Measurements from ENCODE around the gene FAM20C.

The FAM20C gene

DNA sequence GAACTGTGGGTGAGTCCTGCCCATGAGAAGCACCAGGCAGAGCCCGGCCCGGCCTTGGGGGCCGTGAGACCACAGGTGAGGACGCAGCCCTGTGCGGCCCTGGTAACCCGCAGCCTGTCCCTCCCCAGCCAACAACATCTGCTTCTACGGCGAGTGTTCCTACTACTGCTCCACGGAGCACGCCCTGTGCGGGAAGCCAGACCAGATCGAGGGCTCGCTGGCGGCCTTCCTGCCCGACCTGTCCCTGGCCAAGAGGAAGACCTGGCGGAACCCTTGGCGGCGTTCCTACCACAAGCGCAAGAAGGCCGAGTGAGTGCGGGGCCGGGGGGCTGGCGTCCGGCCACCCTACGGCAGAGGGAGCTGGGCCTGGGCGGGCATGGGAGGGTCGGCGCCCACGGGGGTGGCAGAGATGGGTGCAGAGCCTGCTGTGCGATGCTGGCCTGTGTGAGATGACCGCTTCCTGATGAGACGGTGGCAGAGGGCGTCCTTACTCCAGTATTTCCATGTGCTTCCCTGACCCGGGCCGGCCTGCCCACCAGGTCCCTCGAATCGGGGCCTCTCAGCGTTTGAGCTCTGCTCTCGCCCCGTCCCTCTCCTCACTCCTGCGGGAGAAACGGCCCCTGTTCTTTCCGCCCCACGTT lies 63.5 kb downstream of the FAM20C start:
- no peaks in the 10 kb centered on the region for H3K9me3 ChIP-seq
- TF ChIP-seq, protein P1, sequence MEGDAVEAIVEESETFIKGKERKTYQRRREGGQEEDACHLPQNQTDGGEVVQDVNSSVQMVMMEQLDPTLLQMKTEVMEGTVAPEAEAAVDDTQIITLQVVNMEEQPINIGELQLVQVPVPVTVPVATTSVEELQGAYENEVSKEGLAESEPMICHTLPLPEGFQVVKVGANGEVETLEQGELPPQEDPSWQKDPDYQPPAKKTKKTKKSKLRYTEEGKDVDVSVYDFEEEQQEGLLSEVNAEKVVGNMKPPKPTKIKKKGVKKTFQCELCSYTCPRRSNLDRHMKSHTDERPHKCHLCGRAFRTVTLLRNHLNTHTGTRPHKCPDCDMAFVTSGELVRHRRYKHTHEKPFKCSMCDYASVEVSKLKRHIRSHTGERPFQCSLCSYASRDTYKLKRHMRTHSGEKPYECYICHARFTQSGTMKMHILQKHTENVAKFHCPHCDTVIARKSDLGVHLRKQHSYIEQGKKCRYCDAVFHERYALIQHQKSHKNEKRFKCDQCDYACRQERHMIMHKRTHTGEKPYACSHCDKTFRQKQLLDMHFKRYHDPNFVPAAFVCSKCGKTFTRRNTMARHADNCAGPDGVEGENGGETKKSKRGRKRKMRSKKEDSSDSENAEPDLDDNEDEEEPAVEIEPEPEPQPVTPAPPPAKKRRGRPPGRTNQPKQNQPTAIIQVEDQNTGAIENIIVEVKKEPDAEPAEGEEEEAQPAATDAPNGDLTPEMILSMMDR (IDR thresholded peaks at IDR 0.05) = no peak

GRCh38 chr7:256461-256940 lies 64.1 kb downstream of the FAM20C start:
- H3K4me1 ChIP-seq (ENCODE audit: control insufficient read depth in 1 of 2, insufficient read depth in 1 of 2, low read depth in 1 of 2, low read length in 1 of 2) = no peaks in the 10 kb centered on the region
- no peaks in the 10 kb centered on the region for H3K27me3 ChIP-seq
- no peaks in the 10 kb centered on the region for H3K36me3 ChIP-seq
- H3K4me3 ChIP-seq (ENCODE audit: low read depth in 1 of 2, low read length in 1 of 2) = no peak overlapping the region
- no peaks in the 10 kb centered on the region for H3K9me3 ChIP-seq
- TF ChIP-seq, protein P1 (IDR thresholded peaks at IDR 0.05) = no peak
- H3K27ac ChIP-seq = no peak overlapping the region

More for the DNA sequence above, 63.5 kb downstream of the FAM20C start:
- H3K36me3 ChIP-seq = no peaks in the 10 kb centered on the region
- no peak overlapping the region for H3K4me3 ChIP-seq (ENCODE audit: low read depth in 1 of 2, low read length in 1 of 2)
- H3K27ac ChIP-seq = no peak overlapping the region
- no peaks in the 10 kb centered on the region for H3K4me1 ChIP-seq (ENCODE audit: control insufficient read depth in 1 of 2, insufficient read depth in 1 of 2, low read depth in 1 of 2, low read length in 1 of 2)
- no peaks in the 10 kb centered on the region for H3K27me3 ChIP-seq

- no peaks in the 10 kb centered on the region for H3K9me3 ChIP-seq
- TF ChIP-seq, protein P1 (IDR thresholded peaks at IDR 0.05) = no peak
- H3K36me3 ChIP-seq = no peaks in the 10 kb centered on the region
- no peaks in the 10 kb centered on the region for H3K27me3 ChIP-seq
- no peak overlapping the region for H3K4me3 ChIP-seq (ENCODE audit: low read depth in 1 of 2, low read length in 1 of 2)
- no peak overlapping the region for H3K27ac ChIP-seq
- H3K4me1 ChIP-seq (ENCODE audit: control insufficient read depth in 1 of 2, insufficient read depth in 1 of 2, low read depth in 1 of 2, low read length in 1 of 2) = no peaks in the 10 kb centered on the region
Measured at GRCh38 chr7:256981-257646, 64.7 kb downstream of the FAM20C start.

DNA sequence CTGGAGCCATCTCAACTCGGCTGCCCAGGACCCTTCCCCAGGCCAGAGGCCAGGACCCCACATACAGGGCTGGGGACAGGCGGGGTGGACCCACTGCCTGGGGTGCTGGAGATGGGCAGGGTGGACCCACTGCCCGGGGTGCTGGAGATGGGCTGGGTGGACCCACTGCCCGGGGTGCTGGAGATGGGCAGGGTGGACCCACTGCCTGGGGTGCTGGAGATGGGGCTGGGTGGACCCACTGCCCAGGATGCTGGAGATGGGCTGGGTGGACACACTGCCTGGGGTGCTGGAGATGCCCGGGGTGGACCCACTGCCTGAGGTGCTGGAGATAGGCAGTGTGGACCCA lies 65.2 kb downstream of the FAM20C start:
- Histone ChIP-seq H3K9me3 (no peaks in the 10 kb centered on the region), H3K4me1 (ENCODE audit: control insufficient read depth in 1 of 2, insufficient read depth in 1 of 2, low read depth in 1 of 2, low read length in 1 of 2) (no peaks in the 10 kb centered on the region), H3K27me3 (no peaks in the 10 kb centered on the region), H3K27ac (no peak overlapping the region), H3K36me3 (no peaks in the 10 kb centered on the region), H3K4me3 (ENCODE audit: low read depth in 1 of 2, low read length in 1 of 2) (no peak overlapping the region)
- TF ChIP-seq, protein P1 (IDR thresholded peaks at IDR 0.05) = no peak

DNA sequence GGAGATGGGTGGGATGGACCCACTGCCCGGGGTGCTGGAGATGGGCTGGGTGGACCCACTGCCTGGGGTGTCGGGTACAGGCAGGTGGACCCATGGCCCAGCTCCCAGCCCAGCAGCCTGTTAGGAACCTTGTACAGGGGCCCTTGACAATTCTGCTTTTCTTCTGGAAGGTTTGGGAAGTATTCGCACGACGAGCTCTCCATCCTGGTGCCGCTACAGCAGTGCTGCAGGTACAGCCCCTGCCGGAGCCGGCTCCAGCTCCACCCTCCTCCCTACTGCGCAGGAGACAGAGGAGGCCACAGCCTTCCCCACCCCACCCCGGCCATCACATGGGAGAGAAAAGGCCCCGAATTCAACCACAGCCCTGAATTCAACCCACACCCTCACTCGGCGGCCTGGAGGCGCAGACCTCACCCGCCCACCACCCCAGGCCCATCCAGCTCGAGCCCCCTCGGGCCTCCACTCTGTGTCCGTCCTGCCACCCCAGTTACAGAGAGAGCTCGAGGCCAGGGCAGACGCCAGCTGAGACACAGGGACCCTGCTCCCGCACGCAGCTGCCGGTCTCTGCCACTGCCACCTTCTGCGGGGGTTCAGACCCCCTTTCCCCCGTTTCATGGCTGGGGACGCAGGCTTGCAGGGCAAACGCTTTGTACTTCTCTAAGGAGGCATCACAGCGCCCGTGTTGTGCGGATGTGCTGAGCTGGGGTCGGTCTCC lies 66.3 kb downstream of the FAM20C start:
- Histone ChIP-seq H3K4me3 (ENCODE audit: low read depth in 1 of 2, low read length in 1 of 2) (no peak overlapping the region), H3K9me3 (no peaks in the 10 kb centered on the region), H3K36me3 (no peaks in the 10 kb centered on the region), H3K27ac (no peak overlapping the region), H3K4me1 (ENCODE audit: control insufficient read depth in 1 of 2, insufficient read depth in 1 of 2, low read depth in 1 of 2, low read length in 1 of 2) (no peaks in the 10 kb centered on the region), H3K27me3 (no peaks in the 10 kb centered on the region)
- TF ChIP-seq, protein P1 (IDR thresholded peaks at IDR 0.05) = no peak
